Esophagus squamous epithelium (tissue), 5 donors: Measurements from ENCODE around the gene ARAP2. TPM values are rescaled to one million over a fixed set of nuclear protein-coding genes. Genes with fewer than 3 reads are reported as not detected.
A peak's percentile ranks its signal among the peaks of the same experiment; 100 is the strongest.

Experiments used
- DNase-seq: peaks from one replicate; lab custom pipeline; 2025; lab: John Stamatoyannopoulos, UW
- H3K27ac ChIP-seq, 4 donors: fragments of 200-600 bp; sonication (generic); one replicate each; pipeline ENCODE4 v1.5.1; 2016 to 2019; ENCODE audit warnings: mild to moderate bottlenecking in 1 of 4
- H3K27me3 ChIP-seq, 4 donors: fragments of 200-600 bp; sonication (generic); 1 replicate in 3 of 4; 2 replicates in 1 of 4; pipeline versions ENCODE4 v1.5.1 to v1.6.0; 2017 to 2021; ENCODE audit warnings: antibody characterized with exemption in 1 of 4
- H3K36me3 ChIP-seq, 3 donors: fragments of 200-600 bp; sonication (generic); one replicate each; pipeline ENCODE4 v1.5.1; 2016 to 2019
- H3K4me1 ChIP-seq, 3 donors: fragments of 200-600 bp; sonication (generic); one replicate each; pipeline ENCODE4 v1.5.1; 2017 to 2019
- H3K4me3 ChIP-seq, 4 donors: fragments of 200-600 bp; sonication (generic); 1 replicate in 3 of 4; 2 replicates in 1 of 4; pipeline ENCODE4 v1.5.1; 2016 to 2019; ENCODE audit warnings: mild to moderate bottlenecking in 2 of 4, moderate library complexity in 1 of 4
- H3K9me3 ChIP-seq, 3 donors: fragments of 200-600 bp; sonication (generic); one replicate each; pipeline ENCODE4 v1.5.1; 2016 to 2019
- POLR2A ChIP-seq, 4 donors: fragments of 450-650 bp; IDR thresholded peaks; one replicate each; pipeline ENCODE4 v1.6.1; 2017; ENCODE audit warnings: antibody characterized with exemption in 4 of 4, mild to moderate bottlenecking in 4 of 4, moderate library complexity in 3 of 4
- WGBS, 2 donors: methylation state at CpG; one replicate each; pipeline ENCODE4 v1.1.5; 2018; 5-methylcytosine and 5-hydroxymethylcytosine counted together
- intact Hi-C: fragments of 100-400 bp; cut with DNase I; formaldehyde crosslinking; loops from one replicate; pipeline ENCODE4 v1.15.0; 2022
- total RNA-seq, 4 donors: library from RNA; depleted of rRNA; stranded (reverse); fragments of >200 nt; gene quantifications; one replicate each; pipeline ENCODE4 v1.1.0, GENCODE V29; 2016
- TF ChIP-seq, protein P1 (sequence below), 6 experiments: fragments of 450-650 bp in 4 of 6; fragments of 200-600 bp in 2 of 6; sonication (generic) in 2 of 6; IDR thresholded peaks; one replicate each; pipeline ENCODE4 v1.5.1; 2016 to 2019; ENCODE audit warnings: antibody characterized with exemption in 6 of 6, mild to moderate bottlenecking in 4 of 6, moderate library complexity in 4 of 6
- donor health status: DM: yes; HTN: yes; CAD: no.

Gene ARAP2
- total RNA-seq, 4 donors from 2014 or later = 28.5 to 65.8 (median 46.9) TPM

DNA sequence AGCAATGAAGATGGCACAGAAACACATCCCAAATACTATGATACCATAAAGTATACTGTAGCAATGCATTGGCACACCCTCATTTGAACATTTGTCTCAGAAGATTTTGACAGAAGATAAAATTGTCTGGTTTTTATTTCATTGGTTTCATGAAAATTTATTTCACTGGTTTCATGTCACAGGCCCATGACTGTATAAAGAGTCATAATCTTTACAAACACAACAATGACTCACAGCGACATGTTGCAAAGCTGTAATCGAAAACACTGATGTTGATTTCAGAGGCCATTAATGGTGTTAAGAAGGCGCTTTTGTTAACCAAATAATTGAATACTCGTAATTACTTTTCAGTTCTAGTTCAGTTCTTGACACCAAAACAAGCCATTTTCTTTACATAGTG lies 29.0 kb upstream of the ARAP2 start:
- DNase-seq = no peak
- Histone ChIP-seq H3K4me1 (peaks cover 0 to 3% (median 0%) of the 10 kb centered on the region in 3 donors), H3K27me3 (no peaks in the 10 kb centered on the region), H3K27ac (peak overlapping the region in 1 of 4 donors; percentile 37), H3K36me3 (no peaks in the 10 kb centered on the region), H3K9me3 (no peaks in the 10 kb centered on the region), H3K4me3 (no peak overlapping the region)
- WGBS, 2 donors = 57 to 79% methylated on average over 4 of the region's 4 CpGs
- intact Hi-C loops = no loop called here
- no peak for TF ChIP-seq POLR2A (IDR thresholded peaks at IDR 0.05)
- TF ChIP-seq, protein P1, sequence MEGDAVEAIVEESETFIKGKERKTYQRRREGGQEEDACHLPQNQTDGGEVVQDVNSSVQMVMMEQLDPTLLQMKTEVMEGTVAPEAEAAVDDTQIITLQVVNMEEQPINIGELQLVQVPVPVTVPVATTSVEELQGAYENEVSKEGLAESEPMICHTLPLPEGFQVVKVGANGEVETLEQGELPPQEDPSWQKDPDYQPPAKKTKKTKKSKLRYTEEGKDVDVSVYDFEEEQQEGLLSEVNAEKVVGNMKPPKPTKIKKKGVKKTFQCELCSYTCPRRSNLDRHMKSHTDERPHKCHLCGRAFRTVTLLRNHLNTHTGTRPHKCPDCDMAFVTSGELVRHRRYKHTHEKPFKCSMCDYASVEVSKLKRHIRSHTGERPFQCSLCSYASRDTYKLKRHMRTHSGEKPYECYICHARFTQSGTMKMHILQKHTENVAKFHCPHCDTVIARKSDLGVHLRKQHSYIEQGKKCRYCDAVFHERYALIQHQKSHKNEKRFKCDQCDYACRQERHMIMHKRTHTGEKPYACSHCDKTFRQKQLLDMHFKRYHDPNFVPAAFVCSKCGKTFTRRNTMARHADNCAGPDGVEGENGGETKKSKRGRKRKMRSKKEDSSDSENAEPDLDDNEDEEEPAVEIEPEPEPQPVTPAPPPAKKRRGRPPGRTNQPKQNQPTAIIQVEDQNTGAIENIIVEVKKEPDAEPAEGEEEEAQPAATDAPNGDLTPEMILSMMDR (IDR thresholded peaks at IDR 0.05) = no peak

DNA sequence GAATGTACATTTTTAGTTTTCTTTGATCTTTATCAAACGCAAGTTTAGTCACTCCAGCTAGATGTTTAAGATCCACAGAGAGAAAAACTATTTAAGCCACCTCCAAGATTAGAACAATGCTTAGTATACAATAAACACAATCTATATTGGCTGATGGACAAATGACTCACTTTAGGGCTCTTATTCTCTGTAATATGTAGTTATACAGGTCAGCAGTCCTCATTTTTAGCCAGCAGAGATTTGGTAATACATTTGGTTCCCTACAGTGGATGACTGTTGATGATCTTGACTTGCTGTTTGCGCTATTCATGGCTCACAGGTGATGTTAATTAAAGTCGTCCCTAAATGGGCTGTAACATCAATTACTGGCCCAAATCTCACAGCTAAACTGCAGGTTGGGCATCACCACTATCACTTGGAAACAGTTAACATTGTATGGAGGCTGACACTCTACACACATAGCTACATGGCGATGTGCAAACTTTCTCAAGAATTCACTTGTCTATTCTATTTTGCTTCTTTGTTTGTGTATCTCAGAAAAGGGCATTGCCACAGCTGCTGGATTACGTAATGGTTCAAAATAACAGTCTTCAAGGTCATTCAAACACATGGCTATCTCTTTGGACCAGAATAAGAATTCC lies 25.3 kb upstream of the ARAP2 start:
- no peak overlapping the region for H3K27ac ChIP-seq
- H3K36me3 ChIP-seq = no peaks in the 10 kb centered on the region
- no peaks in the 10 kb centered on the region for H3K27me3 ChIP-seq
- TF ChIP-seq, protein P1 (IDR thresholded peaks at IDR 0.05) = no peak
- no peak for TF ChIP-seq POLR2A (IDR thresholded peaks at IDR 0.05)
- peaks cover 0 to 6% (median 0%) of the 10 kb centered on the region in 3 donors for H3K4me1 ChIP-seq
- WGBS, 2 donors = 72 to 74% methylated on average over 5 of the region's 5 CpGs
- H3K4me3 ChIP-seq = no peak overlapping the region
- H3K9me3 ChIP-seq = no peaks in the 10 kb centered on the region
- intact Hi-C loops = no loop called here
- DNase-seq = no peak

GRCh38 chr4:36269101-36269500 lies 24.8 kb upstream of the ARAP2 start:
- WGBS, 2 donors = 67 to 83% methylated on average over 4 of the region's 4 CpGs
- Histone ChIP-seq H3K27ac (no peak overlapping the region), H3K9me3 (no peaks in the 10 kb centered on the region), H3K27me3 (no peaks in the 10 kb centered on the region), H3K36me3 (no peaks in the 10 kb centered on the region), H3K4me1 (peaks cover 0 to 6% (median 0%) of the 10 kb centered on the region in 3 donors), H3K4me3 (no peak overlapping the region)
- intact Hi-C loops = no loop called here
- no peak for DNase-seq
- no peak for TF ChIP-seq POLR2A (IDR thresholded peaks at IDR 0.05)
- TF ChIP-seq, protein P1 (IDR thresholded peaks at IDR 0.05) = no peak

DNA sequence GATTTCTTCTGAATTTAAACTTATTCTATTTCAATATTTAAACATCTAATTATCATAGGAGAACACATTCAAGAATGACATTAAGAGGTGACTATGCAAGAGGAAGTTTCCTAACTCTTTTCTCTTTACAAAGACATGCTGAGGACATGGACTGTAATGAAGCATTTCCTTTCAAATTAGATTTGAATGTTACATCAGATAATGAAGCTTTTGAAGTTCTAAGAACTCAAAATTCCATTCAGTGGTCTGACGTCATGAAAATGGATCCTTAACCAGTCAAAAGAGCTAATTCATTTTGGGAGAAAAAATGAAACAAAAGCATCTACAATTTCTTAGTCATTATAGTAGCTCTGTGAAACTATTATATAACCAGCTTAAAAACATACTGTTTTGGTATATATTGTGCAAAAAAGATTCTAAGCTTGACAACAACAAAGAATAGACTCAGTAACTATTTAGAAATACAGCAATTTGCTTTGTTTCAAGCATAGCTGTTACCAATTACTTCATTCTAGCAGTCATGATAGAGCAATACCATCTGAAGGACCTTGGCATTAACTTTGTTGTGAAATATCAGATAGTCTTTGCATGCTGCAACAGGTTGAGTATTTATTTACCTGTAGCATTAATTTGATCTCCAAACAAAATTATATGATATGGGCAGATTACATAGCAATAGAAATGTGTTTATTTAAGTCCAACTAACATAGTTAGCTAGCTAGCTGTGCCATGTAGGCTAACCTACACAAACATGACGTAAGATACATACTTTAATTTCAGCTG lies 23.4 kb upstream of the ARAP2 start:
- WGBS, 2 donors = 67 to 70% methylated on average over 2 of the region's 2 CpGs
- H3K4me1 ChIP-seq = peaks cover 0 to 6% (median 0%) of the 10 kb centered on the region in 3 donors
- TF ChIP-seq POLR2A (IDR thresholded peaks at IDR 0.05) = no peak
- TF ChIP-seq, protein P1 (IDR thresholded peaks at IDR 0.05) = no peak
- H3K27me3 ChIP-seq = no peaks in the 10 kb centered on the region
- no peak overlapping the region for H3K27ac ChIP-seq
- H3K9me3 ChIP-seq = no peaks in the 10 kb centered on the region
- no peak overlapping the region for H3K4me3 ChIP-seq
- DNase-seq = no peak
- intact Hi-C loops = no loop called here
- H3K36me3 ChIP-seq = no peaks in the 10 kb centered on the region

GRCh38 chr4:36264207-36264826 lies 20.0 kb upstream of the ARAP2 start:
- WGBS, 2 donors = 89 to 94% methylated on average over 2 of the region's 2 CpGs
- H3K4me3 ChIP-seq = no peak overlapping the region
- no peak for TF ChIP-seq POLR2A (IDR thresholded peaks at IDR 0.05)
- TF ChIP-seq, protein P1 (IDR thresholded peaks at IDR 0.05) = no peak
- DNase-seq = no peak
- H3K4me1 ChIP-seq = peaks cover 0 to 6% (median 0%) of the 10 kb centered on the region in 3 donors
- H3K27me3 ChIP-seq = no peaks in the 10 kb centered on the region
- H3K9me3 ChIP-seq = no peaks in the 10 kb centered on the region
- intact Hi-C loops = no loop called here
- no peaks in the 10 kb centered on the region for H3K36me3 ChIP-seq
- no peak overlapping the region for H3K27ac ChIP-seq
